ENCODE results near the gene SGMS1.

SGMS1 gene

DNA sequence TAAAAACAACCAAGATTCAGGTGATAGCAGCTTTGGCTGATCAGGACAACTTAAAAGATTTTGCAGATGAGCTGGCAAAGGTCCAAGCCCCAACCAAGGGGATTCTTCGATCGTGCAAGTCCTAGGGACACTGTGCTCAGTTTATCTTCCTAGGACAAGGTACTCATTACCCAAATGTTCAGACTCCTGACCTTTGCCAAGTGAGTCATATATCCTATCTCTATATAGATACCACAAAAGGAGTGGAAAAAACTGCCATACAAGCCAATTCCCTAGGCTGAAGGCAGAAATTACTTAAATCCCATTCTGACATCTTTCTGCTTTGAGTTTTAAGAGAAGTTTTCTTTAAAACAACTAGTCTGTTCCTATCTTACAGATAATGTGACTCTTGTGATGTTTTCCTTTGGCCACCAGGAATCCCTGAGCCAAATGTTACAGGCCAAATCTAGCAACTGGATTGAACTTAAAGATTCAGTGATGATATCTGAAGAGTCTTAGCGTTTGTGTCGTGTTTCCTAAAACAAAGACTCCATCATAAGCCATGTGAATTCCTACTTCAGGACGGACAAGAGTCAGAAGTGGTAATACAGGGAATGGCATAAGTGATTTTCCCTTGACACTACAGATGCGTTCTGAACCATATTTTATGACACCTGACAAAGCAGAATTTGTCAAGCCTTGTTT lies 229.8 kb downstream of the SGMS1 start:
- in situ Hi-C loops (cut with MboI; ENCODE audit: low pct_unique_long_range_greater_than_20kb, low sequenced_read_pairs, unreplicated experiment): no loop called here
- no peak for TF ChIP-seq CTCF (IDR thresholded peaks at IDR 0.05; ENCODE audit: extremely low read depth, insufficient read depth, missing control alignments)
- no peak for DNase-seq (ENCODE audit: low spot score)

DNA sequence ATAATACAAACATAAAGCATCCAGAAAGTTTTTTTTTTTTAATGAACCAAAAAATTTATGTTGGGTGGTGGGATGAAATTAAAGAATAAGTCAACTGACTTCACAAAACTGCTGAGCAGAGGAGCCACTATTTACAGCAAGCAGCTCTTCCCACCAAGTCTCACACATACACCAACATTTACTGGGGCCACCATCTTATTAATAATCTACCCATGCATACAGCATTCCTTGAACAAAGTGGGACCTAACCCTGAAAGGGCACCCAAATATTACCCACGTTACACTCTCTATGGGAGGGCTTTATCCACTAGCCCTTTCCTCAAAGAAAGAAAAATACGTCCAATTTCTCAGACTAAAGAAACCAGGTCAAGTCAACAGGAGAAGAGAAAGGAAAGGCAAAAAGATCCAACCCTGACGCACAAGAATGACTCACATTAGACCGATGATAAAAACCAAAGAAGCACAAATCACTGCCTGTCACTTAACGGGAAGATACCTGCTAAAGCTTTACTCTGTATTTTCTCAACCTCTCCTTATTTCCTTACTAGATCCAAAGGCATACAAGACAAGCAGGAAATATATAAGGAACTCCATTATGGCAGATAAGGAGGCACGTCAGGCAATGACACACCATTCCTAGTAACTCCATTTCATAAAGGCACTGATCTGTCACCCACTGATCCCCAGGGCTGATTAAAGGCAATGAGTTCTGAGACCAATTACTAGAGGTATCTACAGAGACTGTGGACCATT lies 230.6 kb downstream of the SGMS1 start:
- in situ Hi-C loops (cut with MboI; ENCODE audit: low pct_unique_long_range_greater_than_20kb, low sequenced_read_pairs, unreplicated experiment): no loop called here
- no peak for DNase-seq (ENCODE audit: low spot score)
- TF ChIP-seq CTCF (IDR thresholded peaks at IDR 0.05; ENCODE audit: extremely low read depth, insufficient read depth, missing control alignments): no peak

GRCh38 chr10:50392426-50392825 lies 231.3 kb downstream of the SGMS1 start:
- TF ChIP-seq CTCF (IDR thresholded peaks at IDR 0.05; ENCODE audit: extremely low read depth, insufficient read depth, missing control alignments): no peak
- DNase-seq (ENCODE audit: low spot score): no peak
- in situ Hi-C loops (cut with MboI; ENCODE audit: low pct_unique_long_range_greater_than_20kb, low sequenced_read_pairs, unreplicated experiment): no loop called here

- no peak for TF ChIP-seq CTCF (IDR thresholded peaks at IDR 0.05; ENCODE audit: extremely low read depth, insufficient read depth, missing control alignments)
- no peak for DNase-seq (ENCODE audit: low spot score)
- in situ Hi-C loops (cut with MboI; ENCODE audit: low pct_unique_long_range_greater_than_20kb, low sequenced_read_pairs, unreplicated experiment): no loop called here
Observed at GRCh38 chr10:50390302-50390701, 233.5 kb downstream of the SGMS1 start.

DNA sequence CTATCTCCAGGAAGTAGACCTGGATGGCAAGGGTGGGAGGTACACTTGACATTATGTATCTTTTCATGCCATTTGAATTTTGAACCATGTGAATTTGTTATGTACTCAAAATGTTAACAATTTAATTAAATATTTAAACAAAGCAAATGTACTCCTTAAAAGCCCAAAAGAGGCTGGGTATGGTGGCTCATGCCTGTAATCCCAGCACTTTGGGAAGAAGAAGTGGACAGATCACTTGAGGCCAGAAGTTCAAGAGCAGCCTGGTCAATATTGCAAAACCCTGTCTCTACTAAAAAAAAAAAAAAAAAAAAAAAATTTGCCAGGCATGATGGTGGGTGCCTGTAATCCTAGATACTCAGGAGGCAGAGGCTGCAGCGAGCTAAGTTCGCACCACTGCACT lies 235.6 kb downstream of the SGMS1 start:
- in situ Hi-C loops (cut with MboI; ENCODE audit: low pct_unique_long_range_greater_than_20kb, low sequenced_read_pairs, unreplicated experiment): no loop called here
- DNase-seq (ENCODE audit: low spot score): no peak
- no peak for TF ChIP-seq CTCF (IDR thresholded peaks at IDR 0.05; ENCODE audit: extremely low read depth, insufficient read depth, missing control alignments)

DNA sequence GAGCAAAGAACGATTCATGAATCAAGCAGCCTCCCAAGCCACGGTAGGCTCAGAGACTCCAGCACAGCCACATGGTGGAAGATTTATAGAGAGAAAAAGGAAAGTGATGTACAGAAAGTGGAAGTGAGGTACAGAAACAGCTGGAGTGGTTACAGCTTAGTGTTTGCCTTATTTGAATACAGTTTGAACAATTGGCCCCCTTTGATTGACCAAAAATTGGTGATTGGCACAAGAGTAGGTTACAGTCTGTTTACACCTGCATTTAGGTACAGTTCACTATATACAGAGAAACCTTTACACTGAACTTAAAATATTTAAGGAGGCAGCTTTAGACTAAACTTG lies 236.1 kb downstream of the SGMS1 start:
- DNase-seq (ENCODE audit: low spot score): no peak
- in situ Hi-C loops (cut with MboI; ENCODE audit: low pct_unique_long_range_greater_than_20kb, low sequenced_read_pairs, unreplicated experiment): no loop called here
- TF ChIP-seq CTCF (IDR thresholded peaks at IDR 0.05; ENCODE audit: extremely low read depth, insufficient read depth, missing control alignments): no peak

All from GM13977 (cell line).